Parathyroid adenoma (tissue), 2 donors: Measurements from ENCODE around the gene NCOA6.
A peak's percentile ranks its signal among the peaks of the same experiment; 100 is the strongest.

Experiments used
- H2AFZ ChIP-seq: fragments of 300-600 bp; sonication (generic); one replicate; pipeline ENCODE4 v1.7.0; 2017; ENCODE audit warnings: antibody characterized with exemption, mild to moderate bottlenecking
- H3K27ac ChIP-seq: fragments of 300-600 bp; sonication (generic); one replicate; pipeline ENCODE4 v1.7.0; 2017
- H3K27me3 ChIP-seq: fragments of 300-600 bp; sonication (generic); one replicate; pipeline ENCODE4 v1.7.0; 2017; ENCODE audit warnings: low read length; ENCODE audit not compliant: control insufficient read depth, insufficient read depth
- H3K36me3 ChIP-seq: fragments of 300-600 bp; sonication (generic); one replicate; pipeline ENCODE4 v1.7.0; 2017; ENCODE audit warnings: low read length; ENCODE audit not compliant: control insufficient read depth, insufficient read depth
- H3K4me1 ChIP-seq: fragments of 300-600 bp; sonication (generic); one replicate; pipeline ENCODE4 v1.7.0; 2017; ENCODE audit warnings: control low read depth
- H3K4me2 ChIP-seq: fragments of 300-600 bp; sonication (generic); one replicate; pipeline ENCODE4 v1.7.0; 2017; ENCODE audit warnings: low read length
- H3K4me3 ChIP-seq: fragments of 300-600 bp; sonication (generic); one replicate; pipeline ENCODE4 v1.7.0; 2017; ENCODE audit warnings: low read depth, low read length
- H3K79me2 ChIP-seq: fragments of 300-600 bp; sonication (generic); one replicate; pipeline ENCODE4 v1.7.0; 2017; ENCODE audit warnings: control low read depth
- H3K9ac ChIP-seq: fragments of 300-600 bp; sonication (generic); one replicate; pipeline ENCODE4 v1.7.0; 2017; ENCODE audit warnings: mild to moderate bottlenecking
- H3K9me3 ChIP-seq: fragments of 300-600 bp; sonication (generic); one replicate; pipeline ENCODE4 v1.7.0; 2017; ENCODE audit warnings: low read length; ENCODE audit not compliant: control insufficient read depth
- CTCF ChIP-seq: fragments of 300-600 bp; sonication (generic); IDR thresholded peaks from one replicate; pipeline ENCODE4 v1.7.0; 2017; ENCODE audit warnings: antibody characterized with exemption, mild to moderate bottlenecking
- donor health status: primary hyperparathyroidism.

NCOA6 gene

GRCh38 chr20:34824452-34824805 is 1.0 kb downstream of the NCOA6 start:
- Histone ChIP-seq H3K9me3 (no peaks in the 10 kb centered on the region), H3K4me1 (no peaks in the 10 kb centered on the region), H3K4me2 (peak overlapping the region; percentile 100), H3K27me3 (no peaks in the 10 kb centered on the region), H2AFZ (peak overlapping the region; percentile 53), H3K9ac (peak overlapping the region; percentile 47), H3K4me3 (peak overlapping the region; percentile 98), H3K79me2 (peaks cover 38% of the 10 kb centered on the region), H3K36me3 (no peaks in the 10 kb centered on the region), H3K27ac (peak overlapping the region; percentile 81)
- no peak for TF ChIP-seq CTCF

- Histone ChIP-seq H3K4me3 (peak overlapping the region; percentile 98), H3K79me2 (peaks cover 38% of the 10 kb centered on the region), H3K4me2 (peak overlapping the region; percentile 100), H3K9me3 (no peaks in the 10 kb centered on the region), H3K4me1 (no peaks in the 10 kb centered on the region), H3K36me3 (no peaks in the 10 kb centered on the region), H3K9ac (no peak overlapping the region), H3K27ac (peak overlapping the region; percentile 81), H3K27me3 (no peaks in the 10 kb centered on the region), H2AFZ (peak overlapping the region; percentile 53)
- no peak for TF ChIP-seq CTCF
These were observed 1.4 kb downstream of the NCOA6 start for GRCh38 chr20:34824026-34824425.

GRCh38 chr20:34820805-34821578 is 4.5 kb downstream of the NCOA6 start:
- H3K27me3 ChIP-seq: no peaks in the 10 kb centered on the region
- no peak overlapping the region for H2AFZ ChIP-seq
- H3K36me3 ChIP-seq: no peaks in the 10 kb centered on the region
- peaks cover 62% of the 10 kb centered on the region for H3K79me2 ChIP-seq
- H3K4me2 ChIP-seq: no peak overlapping the region
- H3K9me3 ChIP-seq: no peaks in the 10 kb centered on the region
- TF ChIP-seq CTCF: no peak
- H3K9ac ChIP-seq: no peak overlapping the region
- H3K4me3 ChIP-seq: no peak overlapping the region
- no peaks in the 10 kb centered on the region for H3K4me1 ChIP-seq
- H3K27ac ChIP-seq: no peak overlapping the region

- peaks cover 3% of the 10 kb centered on the region for H3K4me1 ChIP-seq
- no peak for TF ChIP-seq CTCF
- no peak overlapping the region for H3K4me3 ChIP-seq
- peaks cover 64% of the 10 kb centered on the region for H3K79me2 ChIP-seq
- no peaks in the 10 kb centered on the region for H3K27me3 ChIP-seq
- no peak overlapping the region for H2AFZ ChIP-seq
- no peak overlapping the region for H3K9ac ChIP-seq
- no peak overlapping the region for H3K4me2 ChIP-seq
- H3K36me3 ChIP-seq: no peaks in the 10 kb centered on the region
- H3K27ac ChIP-seq: no peak overlapping the region
- H3K9me3 ChIP-seq: no peaks in the 10 kb centered on the region
These were observed 7.7 kb downstream of the NCOA6 start for GRCh38 chr20:34817801-34818200.

GRCh38 chr20:34817072-34817471 is 8.4 kb downstream of the NCOA6 start:
- no peaks in the 10 kb centered on the region for H3K27me3 ChIP-seq
- no peaks in the 10 kb centered on the region for H3K9me3 ChIP-seq
- no peak overlapping the region for H2AFZ ChIP-seq
- peaks cover 3% of the 10 kb centered on the region for H3K4me1 ChIP-seq
- no peak overlapping the region for H3K27ac ChIP-seq
- H3K79me2 ChIP-seq: peaks cover 62% of the 10 kb centered on the region
- H3K9ac ChIP-seq: no peak overlapping the region
- H3K36me3 ChIP-seq: no peaks in the 10 kb centered on the region
- no peak overlapping the region for H3K4me2 ChIP-seq
- no peak for TF ChIP-seq CTCF
- no peak overlapping the region for H3K4me3 ChIP-seq
